Thyroid gland (tissue), 4 donors: Measurements from ENCODE around the gene AKR1C3. TPM values are rescaled to one million over a fixed set of nuclear protein-coding genes. Genes with fewer than 3 reads are reported as not detected.

Experiments used
- small RNA-seq: library from RNA; depleted of rRNA; stranded (forward); fragments of <200 nt; gene quantifications from one replicate; pipeline ENCODE3, GENCODE V24; 2016
- total RNA-seq, 4 donors: library from RNA; depleted of rRNA; stranded (reverse); fragments of >200 nt; gene quantifications; one replicate each; pipeline ENCODE4 v1.2.3, GENCODE V29; 2016

Gene AKR1C3
- total RNA-seq, 4 donors from 2014 or later: 42.7 to 73.6 (median 67.4) TPM

Small RNAs within 50 kb of the gene (small RNA-seq; reads per million reads assigned to genes)
- not detected for gene RF00096

Other genes starting within 250 kb of the AKR1C3 start
- 100 to 1,000 TPM in 3 of 4 donors, 10 to 100 TPM in 1; 73.8 to 132 (median 121) TPM for gene AKR1C1, start 131.0 kb upstream of the AKR1C3 start, total RNA-seq
- gene AKR1C2, start 90.6 kb upstream of the AKR1C3 start, total RNA-seq: 10 to 100 TPM; 48.2 to 59.9 (median 53.9) TPM
- gene AKR1C8, start 90.7 kb downstream of the AKR1C3 start, total RNA-seq: not detected
- not detected for gene AKR1C4, start 102.4 kb downstream of the AKR1C3 start, total RNA-seq